ENCODE data around the gene C1orf232.

C1orf232 gene

GRCh38 chr1:26168410-26169197 lies at the start of gene C1orf232:
Gene C1orf232, minus strand, starts transcription at chr1:26168963. Its CDS starts 464 bp downstream, at chr1:26168499.
- no peak for DNase-seq (ENCODE audit: low read depth)

- no peak for DNase-seq (ENCODE audit: low read depth)
Observed at GRCh38 chr1:26215246-26215645, 46.5 kb upstream of the C1orf232 start.

- no peak for DNase-seq (ENCODE audit: low read depth)
Observed at GRCh38 chr1:26213335-26213905, 44.7 kb upstream of the C1orf232 start.

GRCh38 chr1:26212726-26213125 lies 44.0 kb upstream of the C1orf232 start:
- DNase-seq (ENCODE audit: low read depth) = no peak

- DNase-seq (ENCODE audit: low read depth) = no peak
Observed at GRCh38 chr1:26210147-26210870, 41.5 kb upstream of the C1orf232 start.

GRCh38 chr1:26203642-26204318 lies 35.0 kb upstream of the C1orf232 start:
- no peak for DNase-seq (ENCODE audit: low read depth)

GRCh38 chr1:26200413-26200812 lies 31.6 kb upstream of the C1orf232 start:
- DNase-seq (ENCODE audit: low read depth) = no peak

GRCh38 chr1:26197813-26198212 lies 29.1 kb upstream of the C1orf232 start:
- DNase-seq (ENCODE audit: low read depth) = no peak

GRCh38 chr1:26197301-26197700 lies 28.5 kb upstream of the C1orf232 start:
- DNase-seq (ENCODE audit: low read depth) = no peak

GRCh38 chr1:26195805-26196204 lies 27.0 kb upstream of the C1orf232 start:
- no peak for DNase-seq (ENCODE audit: low read depth)

GRCh38 chr1:26191739-26192138 lies 23.0 kb upstream of the C1orf232 start:
- DNase-seq (ENCODE audit: low read depth) = no peak

GRCh38 chr1:26190373-26190987 lies 21.7 kb upstream of the C1orf232 start, which contains the start of gene CATSPER4:
Gene CATSPER4, plus strand, starts transcription at chr1:26190602. Its CDS starts 26 bp downstream, at chr1:26190628.
- no peak for DNase-seq (ENCODE audit: low read depth)

GRCh38 chr1:26189751-26190275 lies 21.1 kb upstream of the C1orf232 start:
- no peak for DNase-seq (ENCODE audit: low read depth)

- no peak for DNase-seq (ENCODE audit: low read depth)
Observed at GRCh38 chr1:26189331-26189730, 20.6 kb upstream of the C1orf232 start.

GRCh38 chr1:26188477-26188876 lies 19.7 kb upstream of the C1orf232 start:
- no peak for DNase-seq (ENCODE audit: low read depth)

GRCh38 chr1:26187882-26188281 lies 19.1 kb upstream of the C1orf232 start:
- DNase-seq (ENCODE audit: low read depth) = no peak

GRCh38 chr1:26184883-26185282 lies 16.1 kb upstream of the C1orf232 start:
- DNase-seq (ENCODE audit: low read depth) = no peak

- no peak for DNase-seq (ENCODE audit: low read depth)
Observed at GRCh38 chr1:26184086-26184485, 15.3 kb upstream of the C1orf232 start.

- no peak for DNase-seq (ENCODE audit: low read depth)
Observed at GRCh38 chr1:26182383-26182696, 13.6 kb upstream of the C1orf232 start.

GRCh38 chr1:26181586-26182382 lies 13.0 kb upstream of the C1orf232 start:
- no peak for DNase-seq (ENCODE audit: low read depth)

- no peak for DNase-seq (ENCODE audit: low read depth)
Observed at GRCh38 chr1:26180010-26180506, 11.3 kb upstream of the C1orf232 start.

All from fibroblast of the conjunctiva (primary cell).